H9 (cell line): Measurements from ENCODE around the gene TPX2. TPM values are rescaled to one million over a fixed set of nuclear protein-coding genes. Genes with fewer than 3 reads are reported as not detected.

Experiments used
- DNase-seq: peaks from one replicate; pipeline ENCODE4 v3.0.0-alpha.2; 2017
- H2AFZ ChIP-seq: one replicate; pipeline ENCODE4 v1.6.1; 2013; ENCODE audit warnings: mild to moderate bottlenecking, low read length, control low read depth, moderate library complexity
- H2AK5ac ChIP-seq: 2 replicates; pipeline ENCODE4 v1.6.1; 2013; ENCODE audit warnings: low read length, control low read depth, mixed read lengths; ENCODE audit not compliant: insufficient read length
- H2BK120ac ChIP-seq: one replicate; pipeline ENCODE4 v1.6.1; 2013; ENCODE audit warnings: low read depth, mild to moderate bottlenecking, low read length, control low read depth, inconsistent platforms; ENCODE audit not compliant: poor library complexity, severe bottlenecking
- H2BK12ac ChIP-seq: 2 replicates; pipeline ENCODE4 v1.6.1; 2013; ENCODE audit warnings: low read length, control low read depth, mixed read lengths, low read depth; ENCODE audit not compliant: insufficient read length
- H2BK15ac ChIP-seq: 2 replicates; pipeline ENCODE4 v1.6.1; 2013; ENCODE audit warnings: low read depth, low read length, control low read depth
- H2BK20ac ChIP-seq: one replicate; pipeline ENCODE4 v1.6.1; 2013; ENCODE audit warnings: low read depth, mild to moderate bottlenecking, low read length, control low read depth, inconsistent platforms; ENCODE audit not compliant: poor library complexity, severe bottlenecking
- H2BK5ac ChIP-seq: 2 replicates; pipeline ENCODE4 v1.6.1; 2013; ENCODE audit warnings: low read length, control low read depth, mixed read lengths; ENCODE audit not compliant: insufficient read length
- H3K14ac ChIP-seq: 2 replicates; pipeline ENCODE4 v1.6.1; 2013; ENCODE audit warnings: low read length, control low read depth; ENCODE audit not compliant: insufficient read depth
- H3K18ac ChIP-seq: 2 replicates; pipeline ENCODE4 v1.6.1; 2013; ENCODE audit warnings: low read depth, mild to moderate bottlenecking, mixed read lengths, low read length, control low read depth; ENCODE audit not compliant: insufficient read length
- H3K23ac ChIP-seq: 2 replicates; pipeline ENCODE4 v1.6.1; 2013; ENCODE audit warnings: low read length, control low read depth, mixed read lengths, low read depth; ENCODE audit not compliant: insufficient read length
- H3K23me2 ChIP-seq: 2 replicates; pipeline ENCODE4 v1.6.1; 2013; ENCODE audit warnings: low read depth, mild to moderate bottlenecking, mixed read lengths, low read length, control low read depth; ENCODE audit not compliant: insufficient read length, poor library complexity, severe bottlenecking
- H3K27ac ChIP-seq: 2 replicates; pipeline ENCODE4 v1.5.1; 2013; ENCODE audit warnings: low read length, control low read depth, mixed read lengths, low read depth; ENCODE audit not compliant: insufficient read length
- H3K27me3 ChIP-seq: 2 replicates; pipeline ENCODE4 v1.6.1; 2013; ENCODE audit warnings: low read length, control low read depth, inconsistent platforms; ENCODE audit not compliant: insufficient read depth
- H3K4ac ChIP-seq: 2 replicates; pipeline ENCODE4 v1.6.1; 2013; ENCODE audit warnings: low read depth, mild to moderate bottlenecking, control low read depth, inconsistent platforms, low read length, moderate library complexity
- H3K4me1 ChIP-seq: 2 replicates; pipeline ENCODE4 v1.6.1; 2013; ENCODE audit warnings: low read length, control low read depth, inconsistent platforms; ENCODE audit not compliant: insufficient read depth
- H3K4me2 ChIP-seq: 2 replicates; pipeline ENCODE4 v1.6.1; 2013; ENCODE audit warnings: low read length, control low read depth, mixed read lengths; ENCODE audit not compliant: insufficient read length, insufficient read depth
- H3K56ac ChIP-seq: 2 replicates; pipeline ENCODE4 v1.6.1; 2013; ENCODE audit warnings: low read depth, mild to moderate bottlenecking, mixed read lengths, low read length, control low read depth; ENCODE audit not compliant: insufficient read length
- H3K79me1 ChIP-seq: 2 replicates; pipeline ENCODE4 v1.6.1; 2013; ENCODE audit warnings: low read depth, mild to moderate bottlenecking, moderate library complexity, low read length, control low read depth, inconsistent platforms; ENCODE audit not compliant: insufficient read depth, poor library complexity, severe bottlenecking
- H3K79me2 ChIP-seq: 2 replicates; pipeline ENCODE4 v1.6.1; 2013; ENCODE audit warnings: low read length, control low read depth, inconsistent platforms; ENCODE audit not compliant: insufficient read depth
- H3K9ac ChIP-seq: 2 replicates; pipeline ENCODE4 v1.6.1; 2013; ENCODE audit warnings: low read length, control low read depth, mixed read lengths; ENCODE audit not compliant: insufficient read length; ENCODE audit errors: extremely low read depth
- H3K9me3 ChIP-seq: one replicate; pipeline ENCODE4 v1.6.1; 2013; ENCODE audit warnings: low read depth, low read length, inconsistent platforms; ENCODE audit not compliant: control insufficient read depth
- H3T11ph ChIP-seq: one replicate; pipeline ENCODE4 v1.6.1; 2013; ENCODE audit warnings: mild to moderate bottlenecking, low read length, control low read depth, inconsistent platforms
- H4K20me1 ChIP-seq: one replicate; pipeline ENCODE4 v1.6.1; 2013; ENCODE audit not compliant: control insufficient read depth, insufficient read length, insufficient read depth
- H4K5ac ChIP-seq: 2 replicates; pipeline ENCODE4 v1.6.1; 2013; ENCODE audit warnings: low read depth, mild to moderate bottlenecking, mixed read lengths, low read length, control low read depth; ENCODE audit not compliant: insufficient read length
- H4K8ac ChIP-seq: replicated peaks from 2 replicates; pipeline ENCODE4 v1.6.1; 2013; ENCODE audit warnings: low read length, control low read depth, mixed read lengths, low read depth; ENCODE audit not compliant: insufficient read length
- H4K91ac ChIP-seq: 2 replicates; pipeline ENCODE4 v1.6.1; 2013; ENCODE audit warnings: low read depth, mild to moderate bottlenecking, moderate library complexity, mixed read lengths, low read length, control low read depth; ENCODE audit not compliant: insufficient read length
- H3K27ac Mint-ChIP-seq, 3 experiments: 2 replicates in 2 of 3; 3 replicates in 1 of 3; pipeline ENCODE4 v1.8.0; 2020 to 2021; ENCODE audit warnings: mixed read lengths in 3 of 3, mild to moderate bottlenecking in 1 of 3, moderate library complexity in 1 of 3
- H3K27me3 Mint-ChIP-seq: 2 replicates; pipeline ENCODE4 v1.8.0; 2021; ENCODE audit warnings: low read depth, mild to moderate bottlenecking, moderate library complexity, mixed read lengths
- H3K36me3 Mint-ChIP-seq, 3 experiments: 2 replicates in 2 of 3; 3 replicates in 1 of 3; pipeline ENCODE4 v1.8.0; 2020 to 2021; ENCODE audit warnings: low read depth in 3 of 3, mixed read lengths in 3 of 3; ENCODE audit not compliant: insufficient read depth in 1 of 3
- H3K4me1 Mint-ChIP-seq, 2 experiments: 2 replicates each; pipeline ENCODE4 v1.8.0; 2020; ENCODE audit warnings: mixed read lengths in 2 of 2
- H3K4me3 Mint-ChIP-seq, 2 experiments: 2 replicates in 1 of 2; 3 replicates in 1 of 2; pipeline ENCODE4 v1.8.0; 2020 to 2021; ENCODE audit warnings: mild to moderate bottlenecking in 2 of 2, mixed read lengths in 2 of 2, moderate library complexity in 1 of 2
- H3K9me3 Mint-ChIP-seq, 2 experiments: 2 replicates in 1 of 2; 3 replicates in 1 of 2; pipeline ENCODE4 v1.8.0; 2020; ENCODE audit warnings: mild to moderate bottlenecking in 2 of 2, mixed read lengths in 2 of 2, moderate library complexity in 1 of 2
- CTCF ChIP-seq: fragments of 200-600 bp; sonication (generic); conservative IDR thresholded peaks from 3 replicates; pipeline ENCODE4 v1.8.0; 2021; ENCODE audit warnings: antibody characterized with exemption, mild to moderate bottlenecking
- WGBS: extraction: QIAGEN DNeasy Blood & Tissue Kit; methylation state at CpG from one replicate; pipeline ENCODE4 v1.1.7; 2013; ENCODE audit warnings: missing lambda C conversion rate, low lambda C conversion rate, mixed read lengths; ENCODE audit not compliant: insufficient read length; ENCODE audit errors: extremely low coverage; 5-methylcytosine and 5-hydroxymethylcytosine counted together
- total RNA-seq: library from RNA; stranded (reverse); gene quantifications from 2 replicates; pipeline ENCODE4 v1.2.1, GENCODE V29; 2021

TPX2 gene
- total RNA-seq, 1 experiment from 2014 or later: 161 TPM

GRCh38 chr20:31780839-31781238, 41.7 kb downstream of the TPX2 start:
- Histone ChIP-seq H4K91ac (no peak overlapping the region), H3K4me1 (peaks cover 6% of the 10 kb centered on the region; the same call in 1 of the 2 replicates), H3K14ac (no peak overlapping the region), H4K20me1 (no peaks in the 10 kb centered on the region), H2BK20ac (no peak overlapping the region), H2BK12ac (no peak overlapping the region), H3K27ac (no peak overlapping the region), H3K9ac (no peak overlapping the region), H4K8ac (no peak overlapping the region), H3K27me3 (no peaks in the 10 kb centered on the region), H3T11ph (no peak overlapping the region), H3K9me3 (no peaks in the 10 kb centered on the region), H3K79me1 (no peaks in the 10 kb centered on the region), H2AK5ac (no peak overlapping the region), H3K56ac (no peak overlapping the region), H3K23me2 (no peaks in the 10 kb centered on the region), H2BK120ac (no peak overlapping the region), H2BK15ac (no peak overlapping the region), H3K79me2 (no peaks in the 10 kb centered on the region), H4K5ac (no peak overlapping the region), H2AFZ (no peak overlapping the region), H3K4me2 (no peak overlapping the region), H3K18ac (no peak overlapping the region), H3K23ac (no peak overlapping the region), H2BK5ac (no peak overlapping the region), H3K4ac (no peak overlapping the region)
- no CpG with 5 or more reads among the region's 2 CpGs for WGBS
- no peak overlapping the region for H3K4me3 Mint-ChIP-seq
- H3K36me3 Mint-ChIP-seq: peaks cover 53 to 84% (median 84%) of the 10 kb centered on the region in 3 experiments; a peak in 6 of 7 replicates
- no peak for TF ChIP-seq CTCF
- peaks cover 11 to 18% of the 10 kb centered on the region in 2 experiments for H3K4me1 Mint-ChIP-seq
- no peaks in the 10 kb centered on the region for H3K9me3 Mint-ChIP-seq
- DNase-seq: no peak
- no peaks in the 10 kb centered on the region for H3K27me3 Mint-ChIP-seq
- H3K27ac Mint-ChIP-seq: no peak overlapping the region
